Stimulated activated CD4-positive, alpha-beta T cell treated with anti-CD3 and anti-CD28 coated beads, TNF-alpha, amount 100 ng/mL, for 4 hours (primary cell): ENCODE results near the gene EEF1AKMT2.
A peak's percentile ranks its signal among the peaks of the same experiment; 100 is the strongest.
"Not testable (repeated sequence)": the region's sequence is repeated elsewhere in the genome, so short reads cannot be mapped to it uniquely, and the experiment has no call there.

Experiments
- DNase-seq, 3 experiments: peaks; one replicate each; pipeline ENCODE4 v3.0.0-alpha.2; 2020; ENCODE audit warnings: low read depth in 3 of 3

EEF1AKMT2 gene

GRCh38 chr10:124755581-124755980, 36.1 kb downstream of the EEF1AKMT2 start:
- DNase-seq = no peak

DNA sequence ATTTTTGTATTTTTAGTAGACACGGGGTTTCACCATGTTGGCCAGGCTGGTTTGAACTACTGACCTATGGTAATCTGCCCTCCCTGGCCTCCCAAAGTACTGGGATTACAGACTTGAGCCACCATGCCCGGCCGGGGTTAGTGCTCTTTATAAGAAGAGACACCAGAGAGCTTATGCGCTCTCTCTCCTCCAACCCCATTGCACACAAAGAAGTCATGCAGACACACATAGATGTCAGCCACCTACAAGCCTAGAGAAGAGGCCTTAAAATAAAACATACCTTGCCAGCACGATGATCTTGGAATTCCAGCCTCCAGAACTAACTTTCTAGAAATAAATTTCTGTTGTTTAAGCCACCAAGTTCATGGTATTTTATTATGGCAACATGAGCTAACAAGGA, 37.5 kb downstream of the EEF1AKMT2 start:
- DNase-seq = no peak

- no peak for DNase-seq
Observed at GRCh38 chr10:124748953-124749645, 42.6 kb downstream of the EEF1AKMT2 start.

- no peak for DNase-seq
Observed at GRCh38 chr10:124748166-124748565, 43.5 kb downstream of the EEF1AKMT2 start.

DNA sequence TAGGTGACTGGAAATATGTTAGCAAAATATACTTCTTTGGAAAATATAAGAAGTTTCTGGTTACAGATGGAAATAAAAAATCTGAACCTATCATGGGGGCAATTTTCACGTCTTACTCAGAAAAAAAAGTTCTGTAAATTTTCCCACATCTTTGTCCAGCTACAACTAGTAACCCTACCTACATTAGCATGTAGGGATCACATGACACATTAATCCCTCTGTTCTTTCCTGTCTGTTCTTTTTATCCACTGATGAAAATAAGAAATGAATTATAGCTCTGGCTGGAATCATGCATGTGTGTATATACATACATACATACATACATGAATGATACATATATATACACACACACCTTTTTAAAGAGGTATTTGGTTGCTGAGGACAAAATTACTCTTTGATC, 43.9 kb downstream of the EEF1AKMT2 start:
- no peak for DNase-seq

- DNase-seq = no peak
Observed at GRCh38 chr10:124746992-124747391, 44.7 kb downstream of the EEF1AKMT2 start.

DNA sequence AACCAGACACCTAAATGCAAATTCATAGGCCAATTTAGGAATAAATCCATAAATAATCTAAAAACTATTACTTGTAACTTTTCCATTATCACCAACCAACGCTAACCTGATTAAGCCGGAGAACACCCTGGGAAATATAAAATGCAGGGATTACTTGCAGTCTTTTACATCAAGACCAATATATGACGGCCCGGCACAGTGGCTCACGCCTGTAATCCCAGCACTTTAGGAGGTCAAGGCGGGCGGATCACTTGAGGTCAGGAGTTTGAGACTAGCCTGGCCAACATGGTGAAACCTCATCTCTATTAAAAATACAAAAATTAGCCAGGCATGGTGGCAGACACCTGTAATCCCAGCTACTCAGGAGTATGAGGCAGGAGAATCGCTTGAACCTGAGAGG, 45.2 kb downstream of the EEF1AKMT2 start:
- not testable (repeated sequence) for DNase-seq

- DNase-seq = no peak
Observed at GRCh38 chr10:124745673-124746072, 46.0 kb downstream of the EEF1AKMT2 start.

DNA sequence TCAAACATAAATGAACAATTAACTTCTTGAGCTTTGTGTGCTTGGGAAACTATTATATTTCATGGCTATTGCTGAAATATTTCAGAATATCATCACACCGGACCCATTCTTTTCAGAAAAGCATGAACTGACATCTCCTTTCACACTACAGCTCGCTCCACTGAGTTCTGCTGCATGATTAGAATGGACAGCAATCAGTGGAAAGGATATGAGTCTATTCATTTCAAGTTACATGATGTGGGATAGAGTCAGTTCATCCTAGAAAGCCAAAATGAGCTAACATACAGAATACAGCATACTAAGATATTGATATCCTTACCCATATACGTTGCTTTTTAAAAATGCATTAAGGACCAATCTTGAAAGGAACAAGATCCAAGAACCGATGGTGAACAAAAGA, 46.4 kb downstream of the EEF1AKMT2 start:
- DNase-seq = no peak

DNA sequence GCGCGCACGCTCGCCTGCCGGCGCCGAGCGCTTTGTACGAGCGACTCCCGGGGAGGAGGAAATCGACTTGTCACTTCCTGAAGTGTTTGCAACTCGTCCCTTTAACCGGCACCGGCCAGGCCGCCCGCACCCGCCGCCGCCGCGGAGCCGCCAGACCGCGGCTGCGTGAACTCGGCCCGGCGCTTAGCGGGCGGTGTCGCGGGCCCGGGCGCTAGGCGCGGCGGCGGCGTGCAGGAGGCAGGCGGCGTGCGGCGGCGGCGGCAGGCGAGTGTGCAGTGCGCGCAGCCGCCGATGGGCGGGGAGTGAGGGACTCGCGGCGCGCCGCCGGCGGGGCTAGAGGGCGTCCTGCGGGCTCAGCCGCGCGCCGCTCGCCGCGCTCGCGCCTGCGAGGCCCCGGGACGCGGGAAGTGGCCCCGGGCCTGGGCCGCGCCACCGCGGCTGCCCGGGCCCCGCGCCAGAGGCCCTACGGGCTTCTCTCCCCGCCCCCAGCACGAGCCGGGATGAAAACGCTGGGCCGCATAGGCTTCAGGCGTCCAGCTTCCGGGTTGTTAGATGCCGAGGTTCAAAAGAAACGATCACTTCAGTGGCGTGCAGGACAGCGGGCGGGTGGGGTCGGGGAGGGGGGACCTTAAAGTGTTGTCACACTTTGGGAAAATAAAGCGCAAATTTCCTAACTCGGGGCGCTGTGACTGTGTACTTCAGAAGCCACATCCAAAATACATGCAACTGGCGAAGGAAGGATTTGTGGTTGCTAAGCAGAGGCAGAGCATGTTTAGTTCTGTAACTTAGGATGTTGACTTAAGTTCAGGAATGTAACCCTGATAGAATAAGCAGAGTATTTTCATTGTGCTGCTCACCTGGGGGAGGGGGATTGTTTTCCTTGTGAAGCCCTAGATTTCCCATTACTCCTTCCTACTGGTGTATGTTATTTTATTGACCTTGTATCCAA, 47.3 kb downstream of the EEF1AKMT2 start, which contains the start of gene FAM53B:
Gene FAM53B (minus strand): TSS at position 277 of the 949 bp plus-strand sequence. CDS start 37,665 bp downstream, outside the sequence.
- peak; percentile 62 to 73 (median 64) for DNase-seq

GRCh38 chr10:124743191-124744101, 48.2 kb downstream of the EEF1AKMT2 start:
- DNase-seq = no peak

DNA sequence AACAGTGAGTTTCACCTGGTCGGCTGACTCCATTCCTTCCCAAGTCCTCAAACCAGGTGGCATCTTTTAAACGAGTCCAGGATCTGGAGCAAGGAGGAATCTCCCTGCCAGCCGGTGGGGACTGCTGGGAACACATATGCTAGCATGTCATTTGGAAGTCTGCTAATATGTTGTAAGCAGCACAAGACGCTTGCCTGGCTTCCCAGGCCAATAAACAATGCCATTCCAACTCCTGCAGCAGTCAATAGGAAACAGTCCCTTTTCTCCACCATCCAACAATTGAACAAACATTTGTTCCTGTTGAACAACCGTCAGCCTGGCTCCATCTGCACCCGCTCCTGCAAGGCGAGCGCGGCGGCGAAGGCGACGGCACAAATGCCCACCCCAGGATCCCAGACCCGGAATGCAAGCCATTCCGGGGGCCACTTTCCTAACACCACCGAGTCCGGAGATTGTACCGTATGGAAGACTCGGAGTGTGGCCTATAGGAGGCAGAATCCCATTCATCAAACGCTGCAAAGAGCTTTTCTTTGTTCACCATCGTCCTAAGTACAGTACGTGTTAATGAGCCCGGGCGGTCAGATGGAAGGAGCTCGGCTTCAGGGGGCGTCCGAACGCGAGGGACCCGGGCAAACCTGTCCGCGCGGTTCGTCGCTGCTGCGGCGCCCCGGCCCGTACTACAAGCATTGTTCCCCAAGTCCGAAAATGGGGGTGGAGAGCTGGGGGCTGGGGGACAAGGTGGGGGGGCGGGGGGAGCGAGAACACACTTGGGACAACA, 49.1 kb downstream of the EEF1AKMT2 start:
- DNase-seq = no peak

GRCh38 chr10:124741922-124742412, 49.7 kb downstream of the EEF1AKMT2 start:
- no peak for DNase-seq

DNA sequence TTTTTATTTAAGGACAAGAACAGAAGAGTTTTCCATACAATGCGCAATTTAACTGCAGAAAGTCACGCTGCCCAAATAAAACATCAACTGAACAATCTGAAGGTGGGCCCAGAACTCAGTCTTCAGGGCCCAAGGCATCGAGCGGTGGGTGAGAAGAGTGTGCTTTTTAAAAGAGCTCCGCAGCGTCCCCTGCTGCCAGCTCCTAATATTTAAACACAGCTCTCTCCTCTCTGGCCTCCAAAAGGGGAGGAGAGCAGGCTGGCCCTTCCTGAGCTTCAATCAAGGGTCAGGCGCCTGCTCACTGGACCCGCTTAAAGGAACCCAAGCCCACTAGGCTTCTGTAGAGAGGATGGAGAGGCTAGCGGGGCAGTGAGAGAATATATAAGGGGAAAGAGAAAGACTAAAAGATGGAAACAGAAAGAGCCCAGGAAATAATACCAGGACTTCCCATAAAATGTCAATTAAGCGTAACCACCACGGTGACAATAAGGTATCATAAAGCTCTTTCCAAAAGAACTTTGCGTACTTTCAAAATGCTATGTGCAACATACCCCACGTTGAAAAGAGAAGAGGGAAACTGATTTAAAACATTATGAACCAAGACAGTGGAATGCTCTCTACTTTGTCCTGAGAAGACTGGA, 50.3 kb downstream of the EEF1AKMT2 start:
- peak in 2 of 3 experiments; percentile 61 to 62 for DNase-seq

GRCh38 chr10:124740369-124741280, 51.1 kb downstream of the EEF1AKMT2 start:
- DNase-seq = no peak

DNA sequence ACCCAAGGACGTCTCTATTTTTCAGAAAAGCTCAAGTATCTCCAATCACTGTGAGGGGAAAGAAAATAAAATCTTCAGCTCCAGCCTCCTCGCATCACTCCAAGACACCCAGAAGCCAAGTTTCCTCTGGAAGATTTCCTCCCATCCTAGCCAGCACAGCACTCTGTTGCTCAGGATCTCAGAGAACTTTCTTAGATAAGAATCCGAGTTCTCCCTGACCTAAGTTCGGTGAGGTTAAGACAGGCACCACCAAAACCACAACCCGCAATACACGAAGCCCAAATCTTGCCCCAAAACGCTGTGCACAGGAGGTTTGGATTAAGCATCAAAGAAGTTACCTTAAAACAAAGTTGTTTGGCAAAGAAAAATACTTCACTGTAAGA, 51.7 kb downstream of the EEF1AKMT2 start:
- DNase-seq = no peak

GRCh38 chr10:124739119-124739921, 52.4 kb downstream of the EEF1AKMT2 start:
- no peak for DNase-seq

- DNase-seq = no peak
Observed at GRCh38 chr10:124738441-124738840, 53.2 kb downstream of the EEF1AKMT2 start.
